SK-N-SH treated with all-trans-retinoic acid at 6 μM for 48 hours (cell line): ENCODE measurements around the gene PLCH2.

Experiments
- ATAC-seq: fragments of 200-7000 bp; cut with Tn5 transposase; 3 replicates; pipeline ENCODE4 v1.9.1; 2020; ENCODE audit warnings: mild to moderate bottlenecking, moderate library complexity
- ARNTL ChIP-seq: fragments of 450-650 bp; formaldehyde crosslinking; IDR thresholded peaks from 2 replicates; pipeline ENCODE4 v1.5.0; 2020; ENCODE audit warnings: low read depth, mild to moderate bottlenecking, moderate library complexity, borderline replicate concordance
- CREB5 ChIP-seq: fragments of 250-450 bp; sonication (Bioruptor Pico); IDR thresholded peaks from 2 replicates; pipeline ENCODE4 v1.5.1; 2020; ENCODE audit warnings: low read depth, mild to moderate bottlenecking, moderate library complexity
- CSDC2 ChIP-seq: fragments of 250-450 bp; sonication (Bioruptor Pico); IDR thresholded peaks from 2 replicates; pipeline ENCODE4 v1.5.0; 2020; ENCODE audit warnings: mild to moderate bottlenecking, moderate library complexity
- CSRNP3 ChIP-seq: fragments of 250-450 bp; sonication (Bioruptor Pico); IDR thresholded peaks from 2 replicates; pipeline ENCODE4 v1.5.1; 2021; ENCODE audit warnings: mild to moderate bottlenecking, moderate library complexity
- ESRRG ChIP-seq: fragments of 250-450 bp; sonication (Bioruptor Pico); IDR thresholded peaks from 2 replicates; pipeline ENCODE4 v1.6.1; 2021; ENCODE audit warnings: mild to moderate bottlenecking
- GLIS3 ChIP-seq: fragments of 250-450 bp; sonication (Bioruptor Pico); IDR thresholded peaks from 2 replicates; pipeline ENCODE4 v1.5.0; 2020; ENCODE audit warnings: mild to moderate bottlenecking, moderate library complexity
- ISL1 ChIP-seq: fragments of 250-450 bp; sonication (Bioruptor Pico); IDR thresholded peaks from 2 replicates; pipeline ENCODE4 v2.1.2; 2022; ENCODE audit warnings: mild to moderate bottlenecking, moderate library complexity
- OSR1 ChIP-seq: fragments of 250-450 bp; sonication (Bioruptor Pico); IDR thresholded peaks from 2 replicates; pipeline ENCODE4 v1.8.0; 2022; ENCODE audit warnings: moderate library complexity, mild to moderate bottlenecking, inconsistent platforms
- POU6F1 ChIP-seq: fragments of 250-450 bp; sonication (Bioruptor Pico); IDR thresholded peaks from 2 replicates; pipeline ENCODE4 v1.8.0; 2021; ENCODE audit warnings: low read depth, mild to moderate bottlenecking, moderate library complexity, borderline replicate concordance
- PPARA ChIP-seq: fragments of 250-450 bp; sonication (Bioruptor Pico); IDR thresholded peaks from 2 replicates; pipeline ENCODE4 v1.5.0; 2020; ENCODE audit warnings: mild to moderate bottlenecking, borderline replicate concordance
- RARB ChIP-seq: fragments of 250-450 bp; sonication (Bioruptor Pico); IDR thresholded peaks from 2 replicates; pipeline ENCODE4 v1.8.0; 2021; ENCODE audit warnings: mild to moderate bottlenecking, moderate library complexity
- SNAI2 ChIP-seq: fragments of 250-450 bp; sonication (Bioruptor Pico); IDR thresholded peaks from 2 replicates; pipeline ENCODE4 v1.5.0; 2020; ENCODE audit warnings: mild to moderate bottlenecking, moderate library complexity
- TCF4 ChIP-seq: fragments of 250-450 bp; sonication (Bioruptor Pico); IDR thresholded peaks from 2 replicates; pipeline ENCODE4 v1.8.0; 2021; ENCODE audit warnings: mild to moderate bottlenecking, moderate library complexity, borderline replicate concordance
- ZC3H10 ChIP-seq: fragments of 250-450 bp; sonication (Bioruptor Pico); IDR thresholded peaks from 2 replicates; pipeline ENCODE4 v1.5.1; 2021; ENCODE audit warnings: mild to moderate bottlenecking, moderate library complexity
- ZFP3 ChIP-seq: fragments of 250-450 bp; sonication (Bioruptor Pico); IDR thresholded peaks from 2 replicates; pipeline ENCODE4 v1.5.0; 2020; ENCODE audit warnings: mild to moderate bottlenecking, moderate library complexity
- ZFP30 ChIP-seq: fragments of 450-650 bp; formaldehyde crosslinking; IDR thresholded peaks from 2 replicates; pipeline ENCODE4 v1.5.0; 2022; ENCODE audit warnings: mild to moderate bottlenecking, moderate library complexity
- ZNF565 ChIP-seq: fragments of 450-650 bp; formaldehyde crosslinking; conservative IDR thresholded peaks from 2 replicates; pipeline ENCODE4 v1.5.0; 2020; ENCODE audit warnings: low read depth, mild to moderate bottlenecking, moderate library complexity
- ZNF70 ChIP-seq: fragments of 450-650 bp; formaldehyde crosslinking; IDR thresholded peaks from 2 replicates; pipeline ENCODE4 v1.5.0; 2020; ENCODE audit warnings: mild to moderate bottlenecking, moderate library complexity

The PLCH2 gene

DNA sequence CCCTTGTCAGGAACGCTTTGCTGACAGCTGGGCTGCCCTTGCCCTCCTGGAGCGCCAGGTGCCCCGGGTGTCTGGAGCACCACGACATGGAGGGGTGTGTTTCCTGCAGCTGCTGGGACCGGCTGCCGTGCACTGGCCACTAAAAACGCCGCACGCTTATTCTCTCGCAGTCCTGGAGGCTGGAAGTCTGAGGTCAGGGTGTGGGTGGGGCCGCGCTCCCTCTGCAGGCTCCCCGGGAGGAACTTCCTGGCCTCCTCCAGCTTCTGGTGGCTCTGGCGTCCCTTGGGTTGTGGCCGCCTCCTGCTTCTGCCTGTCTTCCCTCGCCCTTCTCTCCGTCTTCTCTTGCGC lies 28.0 kb upstream of the PLCH2 start:
- TF ChIP-seq CSRNP3 (CRISPR knock-in tag): no peak
- no peak for TF ChIP-seq POU6F1
- no peak for TF ChIP-seq GLIS3 (CRISPR knock-in tag)
- no peak for TF ChIP-seq ZFP30 (CRISPR knock-in tag)
- no peak for TF ChIP-seq ESRRG
- no peak for TF ChIP-seq ZNF565 (CRISPR knock-in tag)
- TF ChIP-seq CSDC2: no peak
- TF ChIP-seq ZC3H10 (CRISPR knock-in tag): no peak
- no peak for TF ChIP-seq TCF4 (CRISPR knock-in tag)
- TF ChIP-seq, all 23 proteins: peak for 0
- ATAC-seq: no peak

GRCh38 chr1:2449636-2450454 lies 26.2 kb upstream of the PLCH2 start:
- no peak for TF ChIP-seq CSRNP3 (CRISPR knock-in tag)
- TF ChIP-seq ZFP30 (CRISPR knock-in tag): no peak
- no peak for TF ChIP-seq TCF4 (CRISPR knock-in tag)
- TF ChIP-seq POU6F1: no peak
- ATAC-seq: no peak

DNA sequence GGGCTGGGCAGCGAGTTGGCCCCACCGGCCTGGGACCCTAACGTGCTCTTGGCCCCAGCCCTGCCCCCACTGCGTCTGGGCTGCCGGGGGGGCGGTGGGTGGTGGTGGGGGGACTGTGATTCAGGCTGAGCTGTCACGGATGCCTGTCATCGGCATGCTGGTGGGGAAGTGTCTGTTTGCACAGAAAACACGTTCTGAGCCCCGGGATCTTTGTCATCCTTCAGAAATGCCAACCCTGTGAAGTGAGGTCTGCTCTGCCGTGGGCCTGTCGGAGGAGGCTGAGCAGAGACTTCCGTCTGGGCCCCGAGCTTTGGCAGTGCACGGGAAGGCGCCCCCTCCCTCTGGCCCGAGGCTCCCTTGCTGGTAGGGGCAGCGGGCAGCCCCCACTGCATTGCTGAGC lies 24.3 kb upstream of the PLCH2 start:
- ATAC-seq: peak; percentile 83
- TF ChIP-seq ZFP3 (CRISPR knock-in tag): no peak
- no peak for TF ChIP-seq POU6F1
- TF ChIP-seq RARB: no peak
- TF ChIP-seq PPARA (CRISPR knock-in tag): no peak
- TF ChIP-seq OSR1 (CRISPR knock-in tag): no peak
- no peak for TF ChIP-seq ESRRG
- no peak for TF ChIP-seq CSDC2
- TF ChIP-seq GLIS3 (CRISPR knock-in tag): no peak
- no peak for TF ChIP-seq ZNF70
- no peak for TF ChIP-seq ISL1 (CRISPR knock-in tag)

- peak; percentile 13 for ATAC-seq
- TF ChIP-seq ZNF565 (CRISPR knock-in tag) (no peak), TCF4 (CRISPR knock-in tag) (no peak), RARB (no peak), ESRRG (no peak), CSRNP3 (CRISPR knock-in tag) (no peak), ARNTL (CRISPR knock-in tag) (no peak), ZNF70 (no peak), ZC3H10 (CRISPR knock-in tag) (no peak), CSDC2 (no peak), POU6F1 (no peak), SNAI2 (no peak), GLIS3 (CRISPR knock-in tag) (no peak), CREB5 (no peak), ISL1 (CRISPR knock-in tag) (no peak)
Observed at GRCh38 chr1:2452201-2452931, 23.7 kb upstream of the PLCH2 start.
